ENCODE data around the gene RBKS.
"Not testable (repeated sequence)": the region's sequence is repeated elsewhere in the genome, so short reads cannot be mapped to it uniquely, and the experiment has no call there.

Gene RBKS

DNA sequence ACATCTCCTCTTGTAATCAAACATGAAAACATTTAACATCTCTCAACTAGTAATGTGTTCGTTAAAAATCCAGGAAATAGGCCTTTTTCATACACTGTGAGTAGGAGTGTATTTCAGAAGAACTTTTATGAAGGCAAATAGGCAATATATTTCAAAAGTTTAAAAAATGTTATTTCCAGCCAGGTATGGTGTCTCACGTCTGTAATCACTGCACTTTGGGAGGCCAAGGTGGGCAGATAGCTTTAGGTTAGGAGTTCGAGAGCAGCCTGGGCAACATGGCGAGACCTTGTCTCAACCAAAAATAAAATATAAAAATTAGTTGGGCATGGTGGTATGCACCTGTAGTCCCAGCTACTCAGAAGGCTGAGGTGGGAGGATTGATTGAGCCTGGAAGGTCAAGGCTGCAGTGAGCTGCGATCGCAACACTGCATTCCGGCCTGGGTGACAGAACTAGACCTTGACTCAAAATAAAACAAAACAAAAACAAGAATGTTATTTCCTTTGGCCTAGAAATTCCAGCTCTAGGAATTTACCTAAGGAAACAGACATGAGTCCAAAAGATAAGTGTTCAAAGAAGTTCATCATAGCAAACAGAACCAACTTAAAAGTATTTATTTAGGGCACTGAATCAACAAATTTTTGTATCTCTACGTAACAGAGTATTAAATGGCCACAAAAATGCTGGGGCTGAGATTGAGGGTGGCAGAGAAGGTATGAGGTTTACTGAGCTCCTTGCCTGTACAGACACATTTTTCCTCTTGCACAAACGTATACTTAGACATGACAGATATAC, 14.9 kb downstream of the RBKS start:
- DNase-seq (ENCODE audit: extremely low read depth in 1 of 2, low read depth in 1 of 2) = no peak

- DNase-seq (ENCODE audit: extremely low read depth in 1 of 2, low read depth in 1 of 2) = no peak
These were observed 17.1 kb downstream of the RBKS start for GRCh38 chr2:27873091-27873490.

DNA sequence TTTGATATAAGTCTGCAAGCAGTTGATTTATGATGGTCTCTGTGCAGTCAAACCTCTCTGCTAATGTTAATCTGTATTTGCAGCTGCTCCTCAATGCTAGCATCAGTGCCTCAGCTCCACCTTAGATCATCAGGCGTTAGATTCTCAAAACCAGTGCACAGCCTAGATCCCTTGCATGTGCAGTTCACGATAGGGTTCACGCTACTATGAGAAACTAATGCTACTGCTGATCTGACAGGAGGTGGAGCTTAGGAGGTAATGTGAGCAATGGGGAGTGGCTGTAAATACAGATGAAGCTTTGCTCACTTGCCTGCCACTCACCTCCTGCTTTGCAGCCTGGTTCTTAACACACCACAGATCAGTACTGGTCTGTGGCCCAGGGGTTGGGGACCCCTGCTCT, 18.4 kb downstream of the RBKS start:
- no peak for DNase-seq (ENCODE audit: extremely low read depth in 1 of 2, low read depth in 1 of 2)

DNA sequence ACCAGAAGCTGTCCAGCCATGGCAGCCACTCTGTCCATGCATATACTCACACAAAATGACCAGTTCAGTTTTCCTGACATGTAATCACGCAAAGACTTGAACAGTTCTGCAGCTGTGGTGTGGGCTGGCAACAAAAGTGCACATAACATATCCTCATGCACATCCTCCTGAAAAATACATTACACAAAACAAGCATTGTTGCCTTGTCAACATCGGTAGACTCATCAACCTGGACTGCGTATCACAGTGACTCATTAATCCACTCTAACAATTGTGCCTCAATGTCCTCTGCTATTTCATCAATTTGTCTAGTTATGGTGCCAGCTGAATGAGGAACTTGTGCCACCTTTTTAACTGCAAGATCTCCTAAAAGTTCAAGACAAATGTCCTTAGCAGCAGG, 19.5 kb downstream of the RBKS start:
- DNase-seq (ENCODE audit: extremely low read depth in 1 of 2, low read depth in 1 of 2) = no peak

- DNase-seq (ENCODE audit: extremely low read depth in 1 of 2, low read depth in 1 of 2) = no peak
These were observed 20.4 kb downstream of the RBKS start for GRCh38 chr2:27869763-27870162.

GRCh38 chr2:27866237-27866636, 23.9 kb downstream of the RBKS start:
- no peak for DNase-seq (ENCODE audit: extremely low read depth in 1 of 2, low read depth in 1 of 2)

DNA sequence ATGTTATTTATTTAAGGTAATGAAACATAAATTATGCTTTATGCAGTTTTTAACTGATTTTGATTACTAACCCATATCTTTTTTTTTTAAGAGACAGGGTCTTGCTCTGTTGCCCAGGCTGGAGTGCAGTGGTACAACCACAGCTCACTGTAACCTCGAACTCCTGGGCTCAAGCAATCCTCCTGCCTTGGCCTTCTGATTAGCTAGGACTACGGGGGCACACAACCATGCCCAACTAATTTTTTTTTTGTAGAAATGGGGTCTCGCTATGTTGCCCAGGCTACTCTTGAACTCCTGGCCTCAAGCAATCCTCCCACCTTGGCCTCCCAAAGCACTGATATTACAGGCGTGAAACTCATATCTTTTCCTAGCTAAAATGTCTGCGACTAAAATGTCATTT, 26.2 kb downstream of the RBKS start:
- not testable (repeated sequence) for DNase-seq (ENCODE audit: extremely low read depth in 1 of 2, low read depth in 1 of 2)

DNA sequence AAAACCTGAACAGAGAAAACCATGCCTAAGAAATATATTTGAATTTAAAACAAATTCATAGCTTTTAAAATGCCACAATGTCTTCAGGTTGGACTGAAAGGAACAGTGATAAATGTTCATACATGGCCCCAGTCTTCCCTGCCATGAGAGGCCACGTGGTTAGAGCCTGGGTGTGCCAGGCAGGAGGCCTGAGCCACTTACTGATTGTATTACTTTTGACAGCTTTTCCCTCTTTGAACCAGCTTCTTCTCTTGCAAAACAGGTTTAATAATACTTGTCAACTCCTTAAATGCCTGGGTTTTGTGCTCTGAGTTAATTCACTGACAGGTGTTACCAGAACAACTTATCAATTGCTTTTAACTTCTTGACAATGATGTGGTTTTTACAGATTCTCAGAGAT, 27.0 kb downstream of the RBKS start:
- no peak for DNase-seq (ENCODE audit: extremely low read depth in 1 of 2, low read depth in 1 of 2)

DNA sequence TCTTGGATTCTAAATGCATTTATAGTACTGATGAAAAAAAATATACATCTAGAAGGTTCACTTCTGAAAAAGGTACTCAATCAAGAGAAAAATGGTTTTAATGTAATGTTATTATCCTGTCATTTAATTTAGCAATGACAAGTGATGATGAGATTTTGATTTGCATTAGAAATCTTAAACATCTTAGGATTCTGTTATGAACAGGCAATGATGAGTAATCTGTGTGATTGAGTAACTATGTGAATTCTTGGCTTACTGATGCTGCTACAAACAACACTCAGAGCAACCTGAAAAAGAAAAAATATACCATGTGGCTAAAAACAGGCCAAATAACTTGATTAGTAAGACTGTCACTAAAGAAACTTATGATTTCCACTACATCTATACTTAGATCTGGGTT, 30.1 kb downstream of the RBKS start:
- DNase-seq (ENCODE audit: extremely low read depth in 1 of 2, low read depth in 1 of 2) = no peak

GRCh38 chr2:27857417-27858172, 32.6 kb downstream of the RBKS start:
- DNase-seq (ENCODE audit: extremely low read depth in 1 of 2, low read depth in 1 of 2) = no peak

DNA sequence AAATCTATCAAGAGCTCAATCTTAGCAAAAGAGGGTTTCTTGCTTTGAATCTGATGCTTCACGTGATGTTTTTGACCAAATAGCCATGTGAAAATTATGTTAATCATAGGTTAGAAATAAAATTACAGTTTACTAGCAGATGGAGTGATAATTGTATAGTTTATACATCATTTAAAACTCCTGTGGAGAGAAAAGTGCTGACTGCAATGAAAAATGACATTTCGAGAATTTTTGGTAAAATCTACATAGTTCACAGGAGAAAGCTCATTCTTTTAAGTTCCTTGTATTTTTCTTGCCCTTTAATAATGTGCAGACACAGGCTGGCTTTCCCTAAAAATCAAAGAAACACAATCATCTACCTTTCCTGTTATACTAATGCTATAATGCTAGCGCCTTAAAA, 33.2 kb downstream of the RBKS start:
- DNase-seq (ENCODE audit: extremely low read depth in 1 of 2, low read depth in 1 of 2) = no peak

DNA sequence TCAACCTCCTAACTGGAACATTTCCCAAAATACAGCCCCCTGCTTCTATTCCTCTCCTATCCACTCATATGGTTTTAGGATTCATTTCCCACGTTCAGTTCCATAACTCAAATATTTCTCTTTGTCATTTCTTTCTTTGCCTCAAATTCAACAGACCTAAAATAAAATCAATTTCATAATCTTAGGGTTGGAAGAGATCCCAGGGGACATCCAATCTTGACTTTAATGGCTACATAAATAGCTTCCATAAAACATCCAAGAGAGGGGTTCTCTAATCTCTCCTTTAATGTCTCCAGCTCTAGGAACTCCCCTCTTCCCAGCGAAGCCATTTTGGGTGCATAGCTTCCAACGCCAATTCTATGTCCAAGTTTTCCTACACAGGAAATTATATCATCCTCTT, 33.8 kb downstream of the RBKS start:
- DNase-seq (ENCODE audit: extremely low read depth in 1 of 2, low read depth in 1 of 2) = no peak

DNA sequence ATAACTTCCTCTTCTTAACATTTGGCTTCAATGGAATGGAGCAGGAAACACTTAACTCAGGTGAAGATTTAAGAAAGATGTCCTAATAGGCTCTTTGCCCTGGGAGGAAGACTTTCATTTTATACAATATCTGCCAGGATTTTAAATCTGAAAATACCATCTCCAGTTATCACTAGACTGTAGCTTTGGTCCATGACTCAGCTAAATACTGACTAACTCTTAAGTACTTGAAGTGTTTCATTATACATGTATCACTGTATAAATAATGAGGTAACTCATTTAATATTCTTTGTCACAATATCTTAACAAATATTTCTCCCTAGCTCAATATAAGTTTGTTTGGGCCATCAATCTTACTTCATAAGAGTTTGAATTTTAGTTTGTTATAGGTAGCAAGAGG, 34.7 kb downstream of the RBKS start:
- DNase-seq (ENCODE audit: extremely low read depth in 1 of 2, low read depth in 1 of 2) = no peak

DNA sequence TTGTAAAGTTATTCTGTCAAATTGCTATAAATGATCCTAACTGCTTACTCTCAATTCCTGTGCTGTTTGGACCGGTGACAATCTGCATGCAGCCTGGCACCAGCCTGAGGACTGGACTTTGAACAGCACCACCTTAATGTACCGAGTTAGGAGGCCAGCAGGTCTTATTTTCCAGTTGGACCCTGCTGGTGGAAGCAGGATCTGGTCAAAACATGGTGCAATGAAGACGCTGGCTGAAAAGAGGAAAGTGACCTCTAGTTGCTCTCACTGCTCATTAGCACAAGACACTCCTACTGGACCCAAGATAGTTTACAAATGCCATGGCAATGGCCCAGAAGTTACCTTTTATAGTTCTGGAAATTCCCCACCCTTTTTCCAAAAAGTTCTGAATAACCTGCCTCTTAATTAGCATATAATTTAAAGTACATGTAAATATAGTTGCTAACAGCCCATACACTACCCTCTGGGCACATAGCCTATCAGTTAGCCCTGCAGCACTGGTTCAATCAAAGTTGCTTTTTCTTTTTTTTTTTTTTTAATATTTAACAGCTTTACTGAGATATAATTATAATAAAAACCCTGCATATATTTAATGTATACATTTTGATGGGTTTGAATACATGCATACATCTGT, 35.8 kb downstream of the RBKS start:
- no peak for DNase-seq (ENCODE audit: extremely low read depth in 1 of 2, low read depth in 1 of 2)

GRCh38 chr2:27852691-27853090, 37.5 kb downstream of the RBKS start:
- no peak for DNase-seq (ENCODE audit: extremely low read depth in 1 of 2, low read depth in 1 of 2)

DNA sequence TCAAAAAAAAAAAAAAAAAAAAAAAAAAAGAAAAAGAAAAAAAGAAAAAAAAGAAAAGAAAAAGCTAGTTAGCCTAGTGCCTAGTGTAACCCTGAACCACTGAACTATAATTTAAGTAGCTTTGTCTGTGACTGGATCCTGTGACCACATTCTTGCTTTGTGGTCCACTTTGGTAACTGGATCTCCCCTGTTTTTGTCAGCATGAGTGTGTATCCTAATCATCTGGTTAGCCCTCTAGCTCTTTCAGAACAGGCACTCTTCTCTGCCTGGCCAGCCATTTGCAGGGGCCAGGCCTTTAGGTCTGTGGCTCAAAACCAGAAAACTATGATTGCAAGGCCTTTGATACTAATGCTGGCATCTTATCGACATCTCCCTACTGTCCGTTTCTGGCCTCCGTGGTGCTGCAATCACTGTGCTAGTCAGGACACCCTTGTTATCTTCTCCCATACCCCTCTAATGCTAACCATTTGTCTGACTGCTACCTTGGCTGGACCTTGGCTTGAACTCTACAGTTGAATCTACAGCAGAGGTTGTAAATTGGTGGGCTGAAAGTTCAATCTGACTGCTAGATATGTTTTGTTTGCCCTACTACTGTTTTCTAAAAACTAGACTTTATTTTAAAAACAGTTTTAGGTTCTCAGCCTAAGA, 40.5 kb downstream of the RBKS start:
- no peak for DNase-seq (ENCODE audit: extremely low read depth in 1 of 2, low read depth in 1 of 2)

DNA sequence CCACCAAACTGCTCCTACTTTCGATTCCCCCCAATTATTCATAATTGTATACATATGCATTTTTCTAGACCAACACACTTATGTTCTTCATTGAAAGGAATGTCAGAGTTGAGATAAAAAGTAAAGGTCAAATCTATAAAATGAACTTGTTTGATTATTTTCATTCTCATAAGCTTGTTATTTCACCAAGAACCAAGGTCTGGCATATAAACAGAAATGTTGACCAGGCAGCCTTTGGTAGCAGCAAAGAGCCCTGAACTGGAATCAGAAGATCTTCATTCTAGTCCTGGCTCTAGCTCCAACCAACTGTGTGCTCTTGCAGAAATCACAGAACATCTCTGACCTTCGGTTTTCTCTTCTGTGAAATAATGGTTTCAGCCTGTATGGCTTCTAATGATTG, 42.9 kb downstream of the RBKS start:
- no peak for DNase-seq (ENCODE audit: extremely low read depth in 1 of 2, low read depth in 1 of 2)

GRCh38 chr2:27844821-27845255, 45.3 kb downstream of the RBKS start:
- DNase-seq (ENCODE audit: extremely low read depth in 1 of 2, low read depth in 1 of 2) = no peak

DNA sequence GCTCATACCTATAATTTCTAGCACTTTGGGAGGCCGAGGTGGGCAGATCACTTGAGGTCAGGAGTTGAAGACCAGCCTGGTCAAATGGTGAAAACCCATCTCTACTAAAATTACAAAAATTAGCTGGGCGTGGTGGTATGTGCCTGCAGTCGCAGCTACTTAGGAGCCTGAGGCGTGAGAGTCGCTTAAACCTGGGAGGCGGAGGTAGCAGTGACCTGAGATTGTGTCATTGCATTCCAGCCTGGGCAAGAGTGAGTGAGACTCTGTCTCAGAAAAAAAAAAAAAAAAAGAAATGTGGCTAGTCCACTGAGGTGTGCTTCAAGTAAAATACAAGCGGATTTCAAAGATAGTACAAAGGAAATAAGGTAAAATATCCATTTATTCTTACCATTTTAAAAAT, 46.2 kb downstream of the RBKS start:
- DNase-seq (ENCODE audit: extremely low read depth in 1 of 2, low read depth in 1 of 2) = no peak

DNA sequence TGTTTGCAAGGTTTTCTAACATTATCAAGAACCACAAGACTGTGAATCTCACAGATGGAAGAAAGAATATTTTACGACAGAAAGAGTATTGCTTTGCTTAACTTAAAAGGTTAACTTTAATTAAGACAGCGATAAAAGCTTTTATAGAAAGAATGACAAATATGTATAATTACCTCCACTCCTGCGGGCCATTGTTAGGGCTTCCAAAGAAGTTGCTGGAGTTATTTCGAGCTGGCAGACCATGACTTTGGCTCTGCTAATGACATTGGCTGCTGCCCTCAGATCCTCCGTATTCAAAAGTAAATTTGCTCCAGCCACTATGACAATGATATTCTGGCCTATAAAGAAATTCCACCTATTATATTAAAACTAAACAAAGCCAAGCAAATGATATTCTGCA, 47.3 kb downstream of the RBKS start:
- no peak for DNase-seq (ENCODE audit: extremely low read depth in 1 of 2, low read depth in 1 of 2)

- DNase-seq (ENCODE audit: extremely low read depth in 1 of 2, low read depth in 1 of 2) = no peak
These were observed 51.1 kb downstream of the RBKS start for GRCh38 chr2:27839022-27839618.
